D341Med (cell line): Measurements from ENCODE around the gene COL23A1.

Source experiments
- DNase-seq: peaks from one replicate; pipeline ENCODE4 v3.0.0; 2012; ENCODE audit warnings: low spot score

The COL23A1 gene

GRCh38 chr5:178531786-178532185, 58.4 kb downstream of the COL23A1 start:
- DNase-seq: peak; percentile 18

- peak; percentile 9 for DNase-seq
These were observed 59.7 kb downstream of the COL23A1 start for GRCh38 chr5:178530526-178530925.

DNA sequence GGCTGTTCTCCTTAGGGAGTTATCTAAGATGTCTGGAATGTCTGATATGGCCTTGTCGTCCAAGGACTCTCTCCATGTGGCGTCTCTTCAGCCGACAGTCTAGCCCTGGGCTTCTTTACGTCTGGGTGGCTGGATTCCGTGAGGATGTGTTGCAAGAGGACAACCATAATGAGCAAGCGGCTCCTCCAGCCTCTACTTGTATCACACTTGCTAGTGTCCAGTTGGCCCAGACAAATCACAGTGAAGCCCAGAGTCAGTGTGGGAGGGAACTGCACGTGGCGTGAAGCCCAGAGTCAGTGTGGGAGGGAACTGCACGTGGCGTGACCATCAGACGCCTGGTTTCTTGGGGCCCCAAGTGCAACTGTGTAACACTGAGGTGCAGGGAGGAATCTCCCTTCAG, 61.1 kb downstream of the COL23A1 start:
- DNase-seq: no peak

DNA sequence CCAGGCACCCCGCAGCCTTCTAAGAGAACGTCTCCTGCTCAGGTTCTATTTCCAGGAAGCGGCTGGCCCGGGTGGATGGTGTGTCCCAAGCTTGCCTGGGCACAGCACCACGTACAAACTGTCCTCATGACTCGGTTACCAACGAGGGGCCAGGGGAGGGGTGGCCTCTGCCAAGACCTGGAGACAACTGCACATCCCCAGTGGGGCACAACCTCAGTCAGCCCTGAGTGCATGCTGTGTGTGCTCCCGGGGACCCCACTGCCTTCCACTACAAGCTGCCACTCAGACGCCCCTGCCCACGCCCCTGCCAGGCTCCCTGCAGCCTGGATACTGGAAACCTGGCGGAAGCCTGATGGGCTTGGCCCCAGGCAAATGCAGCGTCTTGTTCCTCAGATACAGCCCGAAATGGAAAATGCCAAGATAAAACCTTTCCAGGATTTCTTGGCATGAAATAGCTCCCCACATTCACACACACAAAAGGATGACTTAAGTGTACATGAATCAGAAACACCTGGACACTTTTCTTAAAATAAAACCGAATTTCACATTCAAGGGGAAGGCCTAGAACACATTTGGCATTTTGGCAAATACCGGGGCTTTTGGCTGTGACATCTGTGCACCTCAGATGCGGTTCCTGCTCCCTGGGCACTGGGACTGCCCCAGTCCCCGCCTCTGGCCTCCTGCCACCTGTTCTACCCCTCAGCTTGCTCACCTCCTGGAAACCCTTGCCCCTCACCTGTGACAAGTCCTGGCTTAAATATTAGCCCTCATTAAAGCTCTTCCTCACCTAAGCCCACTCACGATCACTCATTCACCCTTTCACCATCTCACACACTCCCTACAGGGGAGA, 62.5 kb downstream of the COL23A1 start:
- DNase-seq: peak; percentile 21

DNA sequence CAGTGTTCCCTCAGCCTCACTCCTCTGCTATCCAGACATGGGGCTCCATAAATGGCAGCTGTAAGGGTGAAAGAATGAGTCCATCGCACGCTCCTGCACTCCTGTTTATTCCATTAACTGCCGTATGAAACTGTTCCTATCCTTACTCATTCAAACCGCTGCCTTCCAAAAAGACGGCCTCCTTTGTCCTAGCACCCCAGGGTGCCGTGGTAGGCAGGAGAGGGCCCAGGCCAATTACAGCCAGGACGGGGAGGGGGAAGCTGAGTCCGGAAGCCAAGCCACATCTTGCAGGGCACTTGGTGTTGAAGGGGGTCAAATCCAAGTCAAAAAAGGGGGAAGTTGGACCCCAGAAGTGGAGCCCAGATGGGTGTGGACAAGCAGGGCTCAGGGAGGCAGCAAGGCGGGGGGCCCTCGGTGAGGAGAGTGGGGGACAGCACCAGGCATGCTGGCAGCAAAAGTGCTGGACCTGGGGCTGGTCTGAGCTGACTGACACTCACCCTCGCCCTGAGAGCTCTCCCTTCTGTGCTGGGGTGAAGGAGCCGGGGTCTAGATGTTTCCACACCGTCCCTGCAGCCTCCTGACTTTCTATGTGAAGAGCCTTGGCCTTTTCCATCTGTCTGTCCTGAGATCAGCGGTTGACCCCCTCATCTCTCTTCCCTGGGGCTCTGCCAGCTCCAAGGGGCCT, 63.3 kb downstream of the COL23A1 start:
- DNase-seq: peak; percentile 12

GRCh38 chr5:178525906-178526732, 64.1 kb downstream of the COL23A1 start:
- peak; percentile 16 for DNase-seq

GRCh38 chr5:178524093-178524882, 65.9 kb downstream of the COL23A1 start:
- DNase-seq: peak; percentile 3

DNA sequence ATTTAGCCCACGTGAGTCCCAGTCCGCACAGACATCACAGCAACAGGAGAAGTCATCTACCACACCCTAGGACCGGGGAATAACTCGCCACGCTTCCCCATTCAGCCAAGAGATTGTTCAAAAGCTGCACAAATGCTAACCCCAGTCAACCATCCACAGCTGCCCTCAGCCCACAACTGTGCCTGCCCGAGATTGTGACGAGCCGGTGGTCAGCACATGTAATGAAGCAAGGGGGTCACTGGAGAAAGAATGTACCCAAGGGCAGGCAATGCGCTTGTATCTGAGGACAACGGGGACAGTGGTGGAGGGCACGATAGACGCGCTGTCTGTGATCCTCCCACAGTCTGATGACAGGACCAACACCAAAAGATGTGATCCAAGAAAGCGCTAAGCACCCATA, 67.8 kb downstream of the COL23A1 start:
- peak; percentile 10 for DNase-seq

DNA sequence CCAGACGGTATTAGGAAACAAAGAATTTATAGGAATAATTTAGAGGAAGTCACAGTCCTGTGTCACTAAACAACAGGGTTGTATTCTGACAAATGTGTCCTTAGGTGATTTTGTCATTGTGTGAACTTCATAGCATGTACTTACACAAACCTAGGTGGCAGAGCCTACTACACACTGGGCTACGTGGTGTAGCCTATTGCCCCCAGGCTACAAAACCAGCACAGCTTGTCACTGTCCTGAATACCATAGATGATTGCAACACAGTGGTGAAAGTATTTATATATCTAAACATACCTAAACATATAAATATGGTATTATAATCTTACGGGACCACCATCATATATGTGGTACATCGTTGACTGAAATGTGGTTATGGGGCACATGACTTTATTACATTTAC, 69.3 kb downstream of the COL23A1 start:
- no peak for DNase-seq

GRCh38 chr5:178519804-178520203, 70.4 kb downstream of the COL23A1 start:
- DNase-seq: no peak

DNA sequence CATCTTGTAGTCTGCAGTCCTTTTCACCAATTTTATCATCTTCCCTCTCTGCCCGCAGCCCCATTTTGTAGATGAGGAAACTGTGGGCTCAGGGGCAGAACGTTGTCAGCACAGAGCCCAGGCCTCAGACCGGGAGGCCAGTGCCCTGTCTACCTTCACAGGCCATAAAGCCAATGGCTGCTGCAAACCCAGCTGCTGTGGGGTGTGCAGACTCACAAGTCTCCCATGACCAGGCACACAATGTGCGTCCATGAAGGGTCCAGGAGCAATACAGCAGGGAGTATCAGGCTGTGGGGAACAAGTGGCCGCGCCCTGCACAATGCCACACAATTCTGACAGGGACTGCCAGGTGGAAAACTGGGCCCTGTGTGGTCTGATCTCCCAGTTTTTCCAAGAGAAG, 71.0 kb downstream of the COL23A1 start:
- no peak for DNase-seq

DNA sequence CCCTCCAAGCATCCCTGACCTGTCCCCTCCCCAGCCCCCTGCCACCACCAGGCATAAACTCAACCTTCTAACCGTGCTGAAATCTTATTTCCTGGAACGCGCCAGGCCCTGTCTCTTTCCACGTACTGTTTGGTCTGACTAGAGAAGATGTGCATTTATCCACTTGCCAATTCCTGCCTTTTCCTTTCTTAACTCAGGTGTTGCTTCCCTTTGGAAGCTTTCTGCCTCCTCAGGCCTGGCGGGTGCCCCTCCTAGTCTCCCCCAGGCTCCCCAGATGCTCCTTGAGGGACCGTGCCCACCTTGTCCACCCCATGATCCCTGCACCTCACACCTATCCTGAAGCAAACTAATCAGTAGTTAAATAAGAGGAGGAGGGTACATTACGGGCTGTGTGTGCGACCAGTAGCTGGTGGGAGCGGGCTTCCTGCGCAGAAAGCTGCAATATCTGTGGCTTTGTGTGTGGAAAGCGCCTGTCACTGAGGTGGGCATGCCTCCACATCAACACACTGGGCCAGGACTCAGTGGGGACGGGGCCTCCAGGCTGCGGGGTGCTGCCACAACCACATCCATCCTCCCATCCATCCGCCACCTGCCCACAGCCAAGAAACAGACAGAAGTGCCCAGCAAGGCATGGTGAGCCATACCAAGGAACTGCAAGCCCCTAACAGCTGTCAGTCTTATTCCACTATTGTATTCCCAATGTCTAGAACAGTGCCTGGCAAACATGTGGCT, 73.5 kb downstream of the COL23A1 start:
- no peak for DNase-seq

- DNase-seq: no peak
These were observed 74.3 kb downstream of the COL23A1 start for GRCh38 chr5:178515776-178516503.

- DNase-seq: no peak
These were observed 75.3 kb downstream of the COL23A1 start for GRCh38 chr5:178514851-178515418.

DNA sequence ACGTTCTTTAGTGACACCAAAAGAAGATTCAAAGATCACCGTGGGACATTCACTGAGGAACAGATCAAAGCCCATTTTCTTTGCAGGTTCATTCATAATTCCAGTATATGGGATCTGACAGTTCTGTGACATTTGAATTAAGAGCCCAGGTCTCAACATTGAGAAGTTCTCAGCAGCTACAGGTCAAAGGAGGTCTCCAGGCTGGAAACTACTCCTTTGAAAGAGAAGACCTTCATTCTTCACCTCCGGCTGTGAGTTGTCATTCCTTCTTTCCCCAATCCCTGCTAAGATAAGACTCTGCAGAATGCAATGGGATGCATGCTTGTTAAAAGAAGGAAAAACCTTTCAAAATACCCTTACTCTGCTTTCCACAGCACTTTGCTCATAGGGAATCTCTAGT, 79.0 kb downstream of the COL23A1 start:
- no peak for DNase-seq

DNA sequence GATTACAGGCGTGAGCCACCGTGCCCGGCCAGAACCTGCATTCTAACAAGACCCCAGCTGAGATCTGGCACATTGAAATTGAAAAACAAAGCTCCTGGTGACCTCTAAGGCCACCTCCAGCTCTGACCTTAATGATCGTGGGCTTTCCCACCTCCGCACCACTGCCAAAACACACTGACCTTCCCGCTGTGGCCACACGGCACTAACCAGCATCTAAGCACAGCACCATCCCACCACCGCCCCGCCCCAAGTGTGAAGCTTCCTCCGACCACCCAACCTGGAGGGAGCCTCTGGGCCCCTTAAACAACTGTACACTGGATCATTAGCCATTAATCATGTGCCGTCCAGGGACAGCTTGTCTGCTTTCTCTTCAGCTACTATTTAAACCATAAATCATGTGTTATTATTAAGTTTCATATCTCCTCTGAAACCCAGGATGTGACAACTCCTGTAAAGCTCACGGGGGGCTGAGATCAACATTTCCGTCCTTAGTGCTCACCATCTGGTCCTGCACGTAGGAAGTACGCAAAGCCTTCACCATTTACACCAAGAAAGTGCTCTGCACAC, 80.6 kb downstream of the COL23A1 start:
- no peak for DNase-seq

DNA sequence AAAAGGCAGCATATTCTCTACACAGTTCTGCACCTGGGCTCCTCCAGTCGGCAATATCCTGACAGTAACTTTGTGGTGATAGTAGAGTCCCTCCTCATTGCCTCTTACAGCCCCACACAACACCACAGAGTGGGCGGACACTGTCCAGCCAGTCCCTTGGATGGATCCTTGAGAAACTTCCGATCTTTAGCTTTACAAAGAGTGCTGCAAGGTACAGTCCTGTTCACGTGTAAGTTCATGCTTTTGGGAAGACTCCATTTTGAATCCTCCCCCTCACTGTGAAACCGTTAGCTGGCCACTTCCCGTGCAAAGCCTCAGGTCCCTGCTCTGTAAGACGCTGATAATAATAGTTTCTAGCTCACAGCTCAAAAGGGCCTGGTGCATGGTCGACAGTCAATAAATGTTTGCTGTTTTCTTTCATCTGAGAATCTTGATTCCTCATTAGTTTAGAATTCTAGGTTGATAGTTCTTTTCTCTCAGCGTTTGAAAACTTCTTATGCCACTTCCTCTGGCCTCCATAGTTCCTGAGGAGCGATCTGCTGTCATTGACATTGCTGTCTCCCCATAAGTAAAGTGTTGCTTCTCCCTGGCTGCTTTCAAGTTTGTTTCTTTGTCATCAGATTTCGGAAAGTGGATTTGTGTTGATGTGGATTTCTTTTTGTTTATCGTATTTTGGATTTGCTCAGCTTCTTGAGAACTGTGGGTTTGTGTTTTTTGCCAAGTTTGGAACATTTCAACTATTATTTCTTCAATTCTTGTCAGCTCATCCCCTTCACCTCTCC, 82.9 kb downstream of the COL23A1 start:
- no peak for DNase-seq

- no peak for DNase-seq
These were observed 84.4 kb downstream of the COL23A1 start for GRCh38 chr5:178505639-178506407.
